Esophagus muscularis mucosa (tissue), 4 donors: ENCODE results near the gene LIMS1. TPM values are rescaled to one million over a fixed set of nuclear protein-coding genes. Genes with fewer than 3 reads are reported as not detected.
A peak's percentile ranks its signal among the peaks of the same experiment; 100 is the strongest.

Experiments used
- DNase-seq: peaks from one replicate; pipeline ENCODE4 v3.0.0-alpha.2; 2017; ENCODE audit errors: extremely low spot score
- H3K27ac ChIP-seq, 4 donors: fragments of 200-600 bp; sonication (generic); replicated peaks in 1 of 4; 1 replicate in 3 of 4; 2 replicates in 1 of 4; pipeline ENCODE4 v1.5.1; 2016 to 2019; ENCODE audit warnings: mild to moderate bottlenecking in 1 of 4
- H3K27me3 ChIP-seq, 4 donors: fragments of 200-600 bp; sonication (generic); one replicate each; pipeline versions ENCODE4 v1.5.1 to v1.6.0; 2016 to 2019
- H3K36me3 ChIP-seq, 4 donors: fragments of 200-600 bp; sonication (generic); one replicate each; pipeline ENCODE4 v1.5.1; 2016 to 2019
- H3K4me1 ChIP-seq, 4 donors: fragments of 200-600 bp; sonication (generic); one replicate each; pipeline ENCODE4 v1.5.1; 2016 to 2019
- H3K4me3 ChIP-seq, 4 donors: fragments of 200-600 bp; sonication (generic); 1 replicate in 2 of 4; 2 replicates in 2 of 4; pipeline ENCODE4 v1.5.1; 2016 to 2019; ENCODE audit warnings: mild to moderate bottlenecking in 4 of 4, moderate library complexity in 1 of 4
- H3K9me3 ChIP-seq, 4 donors: fragments of 200-600 bp; sonication (generic); 1 replicate in 3 of 4; 2 replicates in 1 of 4; pipeline ENCODE4 v1.5.1; 2016 to 2019
- EP300 ChIP-seq: sonication (generic); formaldehyde crosslinking; IDR thresholded peaks from one replicate; pipeline ENCODE4 v1.6.1; 2017; ENCODE audit warnings: antibody characterized with exemption
- POLR2A ChIP-seq: fragments of 450-650 bp; IDR thresholded peaks from one replicate; pipeline ENCODE4 v1.6.1; 2017; ENCODE audit warnings: antibody characterized with exemption, moderate library complexity, mild to moderate bottlenecking, low read depth
- POLR2AphosphoS5 ChIP-seq, 2 donors: sonication (generic); formaldehyde crosslinking; IDR thresholded peaks; one replicate each; pipeline ENCODE4 v1.6.1; 2017; ENCODE audit warnings: antibody characterized with exemption in 2 of 2
- WGBS: methylation state at CpG from one replicate; pipeline ENCODE4 v1.1.5; 2018; 5-methylcytosine and 5-hydroxymethylcytosine counted together
- intact Hi-C: fragments of 100-400 bp; cut with DNase I; formaldehyde crosslinking; loops from one replicate; pipeline ENCODE4 v1.15.1; 2023
- total RNA-seq, 4 donors: library from RNA; depleted of rRNA; stranded (reverse); fragments of >200 nt; gene quantifications; one replicate each; pipeline versions ENCODE4 v1.1.0 to v1.2.1, GENCODE V29; 2016
- TF ChIP-seq, protein P1 (sequence below), 3 experiments: fragments of 200-600 bp in 2 of 3; fragments of 450-650 bp in 1 of 3; sonication (generic) in 2 of 3; IDR thresholded peaks; one replicate each; pipeline ENCODE4 v1.5.1; 2017 to 2019; ENCODE audit warnings: antibody characterized with exemption in 3 of 3, mild to moderate bottlenecking in 2 of 3, moderate library complexity in 1 of 3

The LIMS1 gene
- total RNA-seq, 4 donors from 2014 or later, result 71.0 to 141 (median 123) TPM

- Histone ChIP-seq H3K9me3 (no peaks in the 10 kb centered on the region), H3K4me1 (peaks cover 37 to 62% (median 60%) of the 10 kb centered on the region in 4 donors), H3K36me3 (no peaks in the 10 kb centered on the region), H3K27me3 (no peaks in the 10 kb centered on the region), H3K27ac (peak overlapping the region in 3 of 4 donors; percentile 32 to 46 (median 39)), H3K4me3 (no peak overlapping the region)
- 61% methylated on average over 5 of the region's 5 CpGs for WGBS
- TF ChIP-seq, protein P1, sequence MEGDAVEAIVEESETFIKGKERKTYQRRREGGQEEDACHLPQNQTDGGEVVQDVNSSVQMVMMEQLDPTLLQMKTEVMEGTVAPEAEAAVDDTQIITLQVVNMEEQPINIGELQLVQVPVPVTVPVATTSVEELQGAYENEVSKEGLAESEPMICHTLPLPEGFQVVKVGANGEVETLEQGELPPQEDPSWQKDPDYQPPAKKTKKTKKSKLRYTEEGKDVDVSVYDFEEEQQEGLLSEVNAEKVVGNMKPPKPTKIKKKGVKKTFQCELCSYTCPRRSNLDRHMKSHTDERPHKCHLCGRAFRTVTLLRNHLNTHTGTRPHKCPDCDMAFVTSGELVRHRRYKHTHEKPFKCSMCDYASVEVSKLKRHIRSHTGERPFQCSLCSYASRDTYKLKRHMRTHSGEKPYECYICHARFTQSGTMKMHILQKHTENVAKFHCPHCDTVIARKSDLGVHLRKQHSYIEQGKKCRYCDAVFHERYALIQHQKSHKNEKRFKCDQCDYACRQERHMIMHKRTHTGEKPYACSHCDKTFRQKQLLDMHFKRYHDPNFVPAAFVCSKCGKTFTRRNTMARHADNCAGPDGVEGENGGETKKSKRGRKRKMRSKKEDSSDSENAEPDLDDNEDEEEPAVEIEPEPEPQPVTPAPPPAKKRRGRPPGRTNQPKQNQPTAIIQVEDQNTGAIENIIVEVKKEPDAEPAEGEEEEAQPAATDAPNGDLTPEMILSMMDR (IDR thresholded peaks at IDR 0.05), result no peak
- TF ChIP-seq EP300, result no peak
- no peak for TF ChIP-seq POLR2AphosphoS5 (IDR thresholded peaks at IDR 0.05)
- no peak for TF ChIP-seq POLR2A
- intact Hi-C loops, result no loop called here
- no peak for DNase-seq
These were observed 77.9 kb downstream of the LIMS1 start for GRCh38 chr2:108612153-108612513.

- intact Hi-C loops, result no loop called here
- peak overlapping the region; percentile 32 to 46 (median 42) for H3K27ac ChIP-seq
- no peak overlapping the region for H3K4me3 ChIP-seq
- no peaks in the 10 kb centered on the region for H3K36me3 ChIP-seq
- no peaks in the 10 kb centered on the region for H3K27me3 ChIP-seq
- peaks cover 37 to 66% (median 62%) of the 10 kb centered on the region in 4 donors for H3K4me1 ChIP-seq
- 80% methylated on average over 10 of the region's 10 CpGs for WGBS
- DNase-seq, result no peak
- no peaks in the 10 kb centered on the region for H3K9me3 ChIP-seq
- TF ChIP-seq EP300 (no peak), POLR2A (no peak)
These were observed 78.4 kb downstream of the LIMS1 start for GRCh38 chr2:108612514-108613183.

- Histone ChIP-seq H3K4me1 (peaks cover 37 to 74% (median 67%) of the 10 kb centered on the region in 4 donors), H3K27ac (peak overlapping the region in 3 of 4 donors; percentile 39 to 46 (median 44))
These were observed 79.2 kb downstream of the LIMS1 start for GRCh38 chr2:108613261-108614042.

GRCh38 chr2:108614043-108614545 is 79.8 kb downstream of the LIMS1 start:
- intact Hi-C loops, result no loop called here
- H3K9me3 ChIP-seq, result no peaks in the 10 kb centered on the region
- no peaks in the 10 kb centered on the region for H3K36me3 ChIP-seq
- H3K27ac ChIP-seq, result peak overlapping the region in 3 of 4 donors; percentile 8 to 44 (median 39)
- TF ChIP-seq POLR2AphosphoS5 (IDR thresholded peaks at IDR 0.05), result no peak
- no peak for TF ChIP-seq EP300
- TF ChIP-seq POLR2A, result no peak
- TF ChIP-seq, protein P1 (IDR thresholded peaks at IDR 0.05), result no peak
- peaks cover 41 to 77% (median 73%) of the 10 kb centered on the region in 4 donors for H3K4me1 ChIP-seq
- DNase-seq, result no peak
- no peaks in the 10 kb centered on the region for H3K27me3 ChIP-seq
- H3K4me3 ChIP-seq, result no peak overlapping the region
- WGBS, result 90% methylated on average over 8 of the region's 8 CpGs

More at GRCh38 chr2:108613261-108614042, 79.2 kb downstream of the LIMS1 start:
- no peak for DNase-seq
- 61% methylated on average over 9 of the region's 9 CpGs for WGBS
- H3K36me3 ChIP-seq, result no peaks in the 10 kb centered on the region
- TF ChIP-seq, protein P1 (IDR thresholded peaks at IDR 0.05), result no peak
- TF ChIP-seq EP300 (no peak), POLR2AphosphoS5 (IDR thresholded peaks at IDR 0.05) (no peak), POLR2A (no peak)
- no peak overlapping the region for H3K4me3 ChIP-seq
- H3K9me3 ChIP-seq, result no peaks in the 10 kb centered on the region
- no peaks in the 10 kb centered on the region for H3K27me3 ChIP-seq
- intact Hi-C loops, result no loop called here

GRCh38 chr2:108614659-108615058 is 80.4 kb downstream of the LIMS1 start:
- WGBS, result 78% methylated on average over 4 of the region's 4 CpGs
- Histone ChIP-seq H3K27ac (no peak overlapping the region), H3K36me3 (no peaks in the 10 kb centered on the region), H3K27me3 (no peaks in the 10 kb centered on the region), H3K9me3 (no peaks in the 10 kb centered on the region), H3K4me1 (peaks cover 41 to 78% (median 73%) of the 10 kb centered on the region in 4 donors), H3K4me3 (no peak overlapping the region)
- TF ChIP-seq, protein P1 (IDR thresholded peaks at IDR 0.05), result no peak
- TF ChIP-seq POLR2A, result no peak
- TF ChIP-seq EP300, result no peak
- TF ChIP-seq POLR2AphosphoS5 (IDR thresholded peaks at IDR 0.05), result no peak
- no peak for DNase-seq
- intact Hi-C loops, result no loop called here
